Activated CD8-positive, alpha-beta T cell treated with anti-CD3 and anti-CD28 coated beads for 36 hours (primary cell): Measurements from ENCODE around the gene SHOX. TPM values are rescaled to one million over a fixed set of nuclear protein-coding genes. Genes with fewer than 3 reads are reported as not detected.

Experiments
- ATAC-seq: fragments of 200-7000 bp; cut with Tn5 transposase; one replicate; pipeline ENCODE4 v1.10.0; 2021; ENCODE audit warnings: mild to moderate bottlenecking, moderate library complexity
- CTCF ChIA-PET: fragments of 350-600 bp; sonication (Branson Sonifier 250); formaldehyde crosslinking; loops from one replicate; lab custom pipeline; 2021; ENCODE audit warnings: antibody characterized with exemption; lab: Charles Lee
- POLR2A ChIA-PET: fragments of 350-600 bp; sonication (Branson Sonifier 250); formaldehyde crosslinking; loops from one replicate; lab custom pipeline; 2021; ENCODE audit warnings: antibody characterized with exemption; lab: Charles Lee
- DNase-seq: peaks from one replicate; pipeline ENCODE4 v3.0.0-alpha.2; 2020
- H3K27ac Mint-ChIP-seq: one replicate; pipeline ENCODE4 v1.8.0; 2021; ENCODE audit warnings: mild to moderate bottlenecking, mixed read lengths
- H3K27me3 Mint-ChIP-seq: one replicate; pipeline ENCODE4 v1.8.0; 2021; ENCODE audit warnings: mixed read lengths
- H3K36me3 Mint-ChIP-seq: one replicate; pipeline ENCODE4 v1.8.0; 2021; ENCODE audit warnings: low read depth, mixed read lengths
- H3K4me1 Mint-ChIP-seq: one replicate; pipeline ENCODE4 v1.8.0; 2021; ENCODE audit warnings: low read depth, mixed read lengths
- H3K4me3 Mint-ChIP-seq: one replicate; pipeline ENCODE4 v1.8.0; 2021; ENCODE audit warnings: mild to moderate bottlenecking, moderate library complexity, mixed read lengths
- H3K9me3 Mint-ChIP-seq: one replicate; pipeline ENCODE4 v1.8.0; 2021; ENCODE audit warnings: mixed read lengths
- CTCF ChIP-seq: fragments of 200-600 bp; IDR thresholded peaks from one replicate; pipeline ENCODE4 v1.8.0; 2022; ENCODE audit warnings: antibody characterized with exemption, mild to moderate bottlenecking
- intact Hi-C: fragments of 100-400 bp; cut with micrococcal nuclease; formaldehyde crosslinking; loops from one replicate; pipeline ENCODE4 v1.10.0; 2022
- total RNA-seq, 2 experiments: library from RNA; stranded (reverse); gene quantifications; one replicate each; pipeline ENCODE4 v1.2.3, GENCODE V29; 2021

SHOX gene
- total RNA-seq, 2 experiments from 2014 or later: not detected

- no peak for TF ChIP-seq CTCF
- H3K36me3 Mint-ChIP-seq: no peaks in the 10 kb centered on the region
- H3K27me3 Mint-ChIP-seq: peaks cover 2% of the 10 kb centered on the region
- H3K9me3 Mint-ChIP-seq: peaks cover 16% of the 10 kb centered on the region
- intact Hi-C loops: no loop called here
- H3K4me1 Mint-ChIP-seq: no peaks in the 10 kb centered on the region
- ChIA-PET CTCF (no interaction called here), POLR2A (no interaction called here)
- H3K4me3 Mint-ChIP-seq: no peak overlapping the region
- no peak overlapping the region for H3K27ac Mint-ChIP-seq
- DNase-seq (no peak), ATAC-seq (no peak)
Observed at GRCh38 chrX:698206-698605, 67.6 kb downstream of the SHOX start.

- no peak for DNase-seq
- no peak overlapping the region for H3K27ac Mint-ChIP-seq
- H3K4me1 Mint-ChIP-seq: no peaks in the 10 kb centered on the region
- intact Hi-C loops: no loop called here
- no peak overlapping the region for H3K4me3 Mint-ChIP-seq
- H3K36me3 Mint-ChIP-seq: no peaks in the 10 kb centered on the region
- CTCF ChIA-PET: no interaction called here
- peaks cover 9% of the 10 kb centered on the region for H3K9me3 Mint-ChIP-seq
- ATAC-seq: no peak
- TF ChIP-seq CTCF: no peak
- peaks cover 2% of the 10 kb centered on the region for H3K27me3 Mint-ChIP-seq
- POLR2A ChIA-PET: no interaction called here
Observed at GRCh38 chrX:700936-701335, 70.3 kb downstream of the SHOX start.

GRCh38 chrX:701673-702072 is 71.1 kb downstream of the SHOX start:
- Mint-ChIP-seq H3K36me3 (no peaks in the 10 kb centered on the region), H3K4me1 (no peaks in the 10 kb centered on the region), H3K27ac (no peak overlapping the region), H3K9me3 (peaks cover 11% of the 10 kb centered on the region), H3K27me3 (peaks cover 2% of the 10 kb centered on the region), H3K4me3 (no peak overlapping the region)
- ChIA-PET POLR2A (no interaction called here), CTCF (no interaction called here)
- intact Hi-C loops: no loop called here
- DNase-seq (no peak), ATAC-seq (no peak)
- no peak for TF ChIP-seq CTCF

- H3K27me3 Mint-ChIP-seq: no peaks in the 10 kb centered on the region
- ChIA-PET POLR2A (no interaction called here), CTCF (no interaction called here)
- no peak for DNase-seq
- H3K9me3 Mint-ChIP-seq: peaks cover 9% of the 10 kb centered on the region
- no peaks in the 10 kb centered on the region for H3K36me3 Mint-ChIP-seq
- H3K27ac Mint-ChIP-seq: no peak overlapping the region
- H3K4me3 Mint-ChIP-seq: no peak overlapping the region
- no peak for ATAC-seq
- no peaks in the 10 kb centered on the region for H3K4me1 Mint-ChIP-seq
- intact Hi-C loops: no loop called here
- no peak for TF ChIP-seq CTCF
Observed at GRCh38 chrX:703466-703865, 72.9 kb downstream of the SHOX start.

- no peaks in the 10 kb centered on the region for H3K4me1 Mint-ChIP-seq
- no peak for TF ChIP-seq CTCF
- H3K27ac Mint-ChIP-seq: no peak overlapping the region
- DNase-seq (no peak), ATAC-seq (no peak)
- no peaks in the 10 kb centered on the region for H3K27me3 Mint-ChIP-seq
- CTCF ChIA-PET: no interaction called here
- no peak overlapping the region for H3K4me3 Mint-ChIP-seq
- H3K36me3 Mint-ChIP-seq: no peaks in the 10 kb centered on the region
- intact Hi-C loops: no loop called here
- POLR2A ChIA-PET: no interaction called here
- H3K9me3 Mint-ChIP-seq: peaks cover 7% of the 10 kb centered on the region
Observed at GRCh38 chrX:703866-704265, 73.3 kb downstream of the SHOX start.

Other genes starting within 250 kb of the SHOX start
- gene PPP2R3B, start 243.9 kb upstream of the SHOX start, total RNA-seq: 10 to 100 TPM; 44.9 to 45.7 TPM